Measurements from ENCODE around the gene MAP2K4. TPM values are rescaled to one million over a fixed set of nuclear protein-coding genes. Genes with fewer than 3 reads are reported as not detected.

MAP2K4 gene
- total RNA-seq, 4 donors from 2014 or later, result 23.1 to 31.9 (median 31.0) TPM

- H3K4me3 ChIP-seq, result no peak overlapping the region
- H3K4me1 ChIP-seq, result peaks cover 0 to 7% (median 0%) of the 10 kb centered on the region in 4 donors
- intact Hi-C loops (cut with DNase I), result no loop called here
- no peaks in the 10 kb centered on the region for H3K9me3 ChIP-seq
- peaks cover 0 to 6% (median 0%) of the 10 kb centered on the region in 4 donors for H3K36me3 ChIP-seq
- no peak for TF ChIP-seq POLR2A (IDR thresholded peaks at IDR 0.05; ENCODE audit: low read depth)
- no peak for TF ChIP-seq EP300 (IDR thresholded peaks at IDR 0.05)
- TF ChIP-seq CTCF (IDR thresholded peaks at IDR 0.05), result no peak
- TF ChIP-seq POLR2AphosphoS5 (IDR thresholded peaks at IDR 0.05), result no peak
- no peak overlapping the region for H3K27ac ChIP-seq (replicated peaks in 1 of 4)
- DNase-seq (ENCODE audit: extremely low spot score), result no peak
- WGBS, result 83% methylated on average over 2 of the region's 2 CpGs
- no peaks in the 10 kb centered on the region for H3K27me3 ChIP-seq
Measured at GRCh38 chr17:12067485-12067884, 46.8 kb downstream of the MAP2K4 start.

GRCh38 chr17:12068946-12069345, 48.3 kb downstream of the MAP2K4 start:
- H3K36me3 ChIP-seq, result peaks cover 0 to 6% (median 1%) of the 10 kb centered on the region in 4 donors
- H3K4me3 ChIP-seq, result no peak overlapping the region
- DNase-seq (ENCODE audit: extremely low spot score), result no peak
- TF ChIP-seq POLR2AphosphoS5 (IDR thresholded peaks at IDR 0.05), result no peak
- no peaks in the 10 kb centered on the region for H3K9me3 ChIP-seq
- H3K27me3 ChIP-seq, result no peaks in the 10 kb centered on the region
- H3K4me1 ChIP-seq, result peaks cover 0 to 7% (median 0%) of the 10 kb centered on the region in 4 donors
- H3K27ac ChIP-seq (replicated peaks in 1 of 4), result no peak overlapping the region
- intact Hi-C loops (cut with DNase I), result no loop called here

GRCh38 chr17:12070561-12070960, 49.9 kb downstream of the MAP2K4 start:
- Histone ChIP-seq H3K27ac (replicated peaks in 1 of 4) (no peak overlapping the region), H3K9me3 (no peaks in the 10 kb centered on the region), H3K27me3 (no peaks in the 10 kb centered on the region), H3K4me1 (peaks cover 0 to 7% (median 0%) of the 10 kb centered on the region in 4 donors), H3K36me3 (peaks cover 0 to 10% (median 3%) of the 10 kb centered on the region in 4 donors), H3K4me3 (no peak overlapping the region)
- intact Hi-C loops (cut with DNase I), result no loop called here
- DNase-seq (ENCODE audit: extremely low spot score), result no peak
- TF ChIP-seq POLR2AphosphoS5 (IDR thresholded peaks at IDR 0.05), result no peak
- no peak for TF ChIP-seq POLR2A (IDR thresholded peaks at IDR 0.05; ENCODE audit: low read depth)
- no peak for TF ChIP-seq CTCF (IDR thresholded peaks at IDR 0.05)
- no peak for TF ChIP-seq EP300 (IDR thresholded peaks at IDR 0.05)

- H3K4me1 ChIP-seq, result no peaks in the 10 kb centered on the region
- peaks cover 5 to 21% (median 7%) of the 10 kb centered on the region in 4 donors for H3K36me3 ChIP-seq
- H3K27ac ChIP-seq (replicated peaks in 1 of 4), result no peak overlapping the region
- intact Hi-C loops (cut with DNase I), result no loop called here
- no peak overlapping the region for H3K4me3 ChIP-seq
- DNase-seq (ENCODE audit: extremely low spot score), result no peak
- WGBS, result 62% methylated on average over 3 of the region's 3 CpGs
- no peaks in the 10 kb centered on the region for H3K9me3 ChIP-seq
- TF ChIP-seq POLR2A (IDR thresholded peaks at IDR 0.05; ENCODE audit: low read depth), result no peak
- TF ChIP-seq CTCF (IDR thresholded peaks at IDR 0.05), result no peak
- TF ChIP-seq EP300 (IDR thresholded peaks at IDR 0.05), result no peak
- no peak for TF ChIP-seq POLR2AphosphoS5 (IDR thresholded peaks at IDR 0.05)
- H3K27me3 ChIP-seq, result no peaks in the 10 kb centered on the region
Measured at GRCh38 chr17:12074346-12074745, 53.7 kb downstream of the MAP2K4 start.

DNA sequence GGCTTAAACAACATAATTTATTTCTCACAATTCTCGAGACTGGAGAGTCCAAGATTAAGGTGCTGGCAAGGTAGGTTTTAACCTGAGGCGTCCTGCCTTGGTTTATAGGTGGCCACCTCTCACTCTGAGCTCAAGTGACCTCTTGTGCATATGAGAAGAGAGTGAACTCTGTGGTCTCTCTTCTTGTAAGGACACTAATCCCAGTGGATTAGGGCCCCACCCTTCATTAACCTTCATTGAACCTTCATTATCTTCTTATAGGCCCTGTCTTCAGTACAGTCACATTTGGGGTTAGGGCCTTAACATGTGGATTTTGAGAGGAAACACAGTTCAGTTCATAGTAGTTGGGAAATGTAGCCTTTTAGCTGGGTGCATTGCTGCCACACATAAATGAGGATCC, 57.1 kb downstream of the MAP2K4 start:
- no peak for TF ChIP-seq POLR2AphosphoS5 (IDR thresholded peaks at IDR 0.05)
- no peak for TF ChIP-seq POLR2A (IDR thresholded peaks at IDR 0.05; ENCODE audit: low read depth)
- TF ChIP-seq EP300 (IDR thresholded peaks at IDR 0.05), result no peak
- TF ChIP-seq CTCF (IDR thresholded peaks at IDR 0.05), result no peak
- Histone ChIP-seq H3K27me3 (no peaks in the 10 kb centered on the region), H3K4me3 (no peak overlapping the region), H3K27ac (replicated peaks in 1 of 4) (no peak overlapping the region), H3K36me3 (peaks cover 3 to 29% (median 6%) of the 10 kb centered on the region in 4 donors), H3K4me1 (peaks cover 4 to 14% (median 10%) of the 10 kb centered on the region in 4 donors), H3K9me3 (no peaks in the 10 kb centered on the region)
- WGBS, result 100% methylated on average over 2 of the region's 2 CpGs
- intact Hi-C loops (cut with DNase I), result no loop called here
- DNase-seq (ENCODE audit: extremely low spot score), result no peak
